Measurements from ENCODE around the gene USF2.

GRCh38 chr19:35292421-35293362, 23.9 kb downstream of the USF2 start:
- TF ChIP-seq REST (IDR thresholded peaks at IDR 0.05; ENCODE audit: low read depth, low read length) (no peak), POLR2AphosphoS5 (IDR thresholded peaks at IDR 0.05; ENCODE audit: low read depth, low read length) (no peak), RAD21 (IDR thresholded peaks at IDR 0.05; ENCODE audit: low read length) (no peak), RXRA (IDR thresholded peaks at IDR 0.05; ENCODE audit: borderline replicate concordance, low read depth) (no peak), EP300 (IDR thresholded peaks at IDR 0.05; ENCODE audit: borderline replicate concordance in 1 of 2, low read depth in 1 of 2, low read length in 1 of 2) (no peak), MXI1 (IDR thresholded peaks at IDR 0.05; ENCODE audit: low read depth, low read length) (no peak), PBX3 (IDR thresholded peaks at IDR 0.05) (no peak), GABPA (IDR thresholded peaks at IDR 0.05; ENCODE audit: low read depth) (no peak), EZH2phosphoT487 (IDR thresholded peaks at IDR 0.05; ENCODE audit: borderline replicate concordance, low read depth) (no peak), TAF1 (IDR thresholded peaks at IDR 0.05; ENCODE audit: borderline replicate concordance, low read depth, low read length) (no peak), JUND (IDR thresholded peaks at IDR 0.05) (no peak), YY1 (IDR thresholded peaks at IDR 0.05; ENCODE audit: low read depth) (no peak), USF2 (IDR thresholded peaks at IDR 0.05; ENCODE audit: borderline replicate concordance, low read depth, low read length) (no peak)
- TF ChIP-seq, protein P1, sequence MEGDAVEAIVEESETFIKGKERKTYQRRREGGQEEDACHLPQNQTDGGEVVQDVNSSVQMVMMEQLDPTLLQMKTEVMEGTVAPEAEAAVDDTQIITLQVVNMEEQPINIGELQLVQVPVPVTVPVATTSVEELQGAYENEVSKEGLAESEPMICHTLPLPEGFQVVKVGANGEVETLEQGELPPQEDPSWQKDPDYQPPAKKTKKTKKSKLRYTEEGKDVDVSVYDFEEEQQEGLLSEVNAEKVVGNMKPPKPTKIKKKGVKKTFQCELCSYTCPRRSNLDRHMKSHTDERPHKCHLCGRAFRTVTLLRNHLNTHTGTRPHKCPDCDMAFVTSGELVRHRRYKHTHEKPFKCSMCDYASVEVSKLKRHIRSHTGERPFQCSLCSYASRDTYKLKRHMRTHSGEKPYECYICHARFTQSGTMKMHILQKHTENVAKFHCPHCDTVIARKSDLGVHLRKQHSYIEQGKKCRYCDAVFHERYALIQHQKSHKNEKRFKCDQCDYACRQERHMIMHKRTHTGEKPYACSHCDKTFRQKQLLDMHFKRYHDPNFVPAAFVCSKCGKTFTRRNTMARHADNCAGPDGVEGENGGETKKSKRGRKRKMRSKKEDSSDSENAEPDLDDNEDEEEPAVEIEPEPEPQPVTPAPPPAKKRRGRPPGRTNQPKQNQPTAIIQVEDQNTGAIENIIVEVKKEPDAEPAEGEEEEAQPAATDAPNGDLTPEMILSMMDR (IDR thresholded peaks at IDR 0.05) = no peak
